DOHH2 (cell line): ENCODE measurements around the gene SEMA4C.
A peak's percentile ranks its signal among the peaks of the same experiment; 100 is the strongest.

Experiments
- H3F3A ChIP-seq: fragments of 200-600 bp; sonication (generic), shearing (Covaris generic); 2 replicates; pipeline ENCODE4 v1.6.0; 2016; ENCODE audit warnings: antibody characterized with exemption, mild to moderate bottlenecking; ENCODE audit not compliant: control insufficient read depth, insufficient read depth
- H3K27ac ChIP-seq: fragments of 200-600 bp; sonication (generic); 2 replicates; pipeline ENCODE4 v1.5.1; 2014; ENCODE audit warnings: low read depth, mild to moderate bottlenecking, low read length, moderate library complexity
- H3K27me3 ChIP-seq: fragments of 200-600 bp; sonication (generic); 2 replicates; pipeline ENCODE4 v1.6.1; 2014; ENCODE audit warnings: mild to moderate bottlenecking, low read length, mixed read lengths; ENCODE audit not compliant: control insufficient read depth
- H3K36me3 ChIP-seq: fragments of 200-600 bp; sonication (generic); 2 replicates; pipeline ENCODE4 v1.6.1; 2014; ENCODE audit warnings: mild to moderate bottlenecking, low read length, moderate library complexity, mixed read lengths; ENCODE audit not compliant: control insufficient read depth
- H3K4me1 ChIP-seq: fragments of 200-600 bp; sonication (generic); 2 replicates; pipeline ENCODE4 v1.6.1; 2014; ENCODE audit warnings: mild to moderate bottlenecking, low read length, mixed read lengths; ENCODE audit not compliant: control insufficient read depth
- H3K4me2 ChIP-seq: fragments of 200-600 bp; sonication (generic); 2 replicates; pipeline ENCODE4 v1.6.0; 2014; ENCODE audit warnings: mild to moderate bottlenecking, low read length, moderate library complexity
- H3K4me3 ChIP-seq: fragments of 200-600 bp; sonication (generic); 2 replicates; pipeline ENCODE4 v1.5.1; 2014; ENCODE audit warnings: mild to moderate bottlenecking, low read length, mixed read lengths
- H3K79me2 ChIP-seq: fragments of 200-600 bp; sonication (generic); 2 replicates; pipeline ENCODE4 v1.6.1; 2014; ENCODE audit warnings: mild to moderate bottlenecking, low read length, mixed read lengths; ENCODE audit not compliant: control insufficient read depth
- H3K9me2 ChIP-seq: fragments of 200-600 bp; sonication (generic); replicated peaks from 2 replicates; pipeline ENCODE4 v1.6.1; 2014; ENCODE audit warnings: mild to moderate bottlenecking, low read length, mixed read lengths; ENCODE audit not compliant: control insufficient read depth
- H3K9me3 ChIP-seq: fragments of 200-600 bp; sonication (generic); 2 replicates; pipeline ENCODE4 v1.6.1; 2014; ENCODE audit warnings: antibody characterized with exemption, low read length, mixed read lengths; ENCODE audit not compliant: control insufficient read depth, insufficient read depth
- H4K20me1 ChIP-seq: fragments of 200-600 bp; sonication (generic); 2 replicates; pipeline ENCODE4 v1.6.0; 2014; ENCODE audit warnings: low read depth, mild to moderate bottlenecking, antibody characterized with exemption, low read length, moderate library complexity; ENCODE audit not compliant: control insufficient read depth, insufficient read depth
- CTCF ChIP-seq: fragments of 200-600 bp; sonication (generic); IDR thresholded peaks from one replicate; pipeline ENCODE4 v1.5.1; 2014; ENCODE audit warnings: antibody characterized with exemption, mild to moderate bottlenecking, low read depth, low read length; ENCODE audit not compliant: poor library complexity, severe bottlenecking
- EZH2phosphoT487 ChIP-seq: fragments of 200-600 bp; sonication (generic); IDR thresholded peaks from 2 replicates; pipeline ENCODE4 v1.6.1; 2017; ENCODE audit warnings: borderline replicate concordance, mild to moderate bottlenecking, antibody characterized with exemption, low read length, moderate library complexity, mixed read lengths

SEMA4C gene

GRCh38 chr2:96869281-96869821 lies 529 bp downstream of the SEMA4C start:
- Histone ChIP-seq H3F3A (no peaks in the 10 kb centered on the region), H3K27ac (no peak overlapping the region), H3K4me1 (peaks cover 17% of the 10 kb centered on the region), H3K4me3 (peak overlapping the region; percentile 68), H3K4me2 (peak overlapping the region; percentile 84), H3K9me3 (no peaks in the 10 kb centered on the region), H4K20me1 (no peaks in the 10 kb centered on the region), H3K9me2 (no peaks in the 10 kb centered on the region), H3K36me3 (no peaks in the 10 kb centered on the region), H3K27me3 (peaks cover 76% of the 10 kb centered on the region), H3K79me2 (no peaks in the 10 kb centered on the region)
- TF ChIP-seq EZH2phosphoT487: no peak

DNA sequence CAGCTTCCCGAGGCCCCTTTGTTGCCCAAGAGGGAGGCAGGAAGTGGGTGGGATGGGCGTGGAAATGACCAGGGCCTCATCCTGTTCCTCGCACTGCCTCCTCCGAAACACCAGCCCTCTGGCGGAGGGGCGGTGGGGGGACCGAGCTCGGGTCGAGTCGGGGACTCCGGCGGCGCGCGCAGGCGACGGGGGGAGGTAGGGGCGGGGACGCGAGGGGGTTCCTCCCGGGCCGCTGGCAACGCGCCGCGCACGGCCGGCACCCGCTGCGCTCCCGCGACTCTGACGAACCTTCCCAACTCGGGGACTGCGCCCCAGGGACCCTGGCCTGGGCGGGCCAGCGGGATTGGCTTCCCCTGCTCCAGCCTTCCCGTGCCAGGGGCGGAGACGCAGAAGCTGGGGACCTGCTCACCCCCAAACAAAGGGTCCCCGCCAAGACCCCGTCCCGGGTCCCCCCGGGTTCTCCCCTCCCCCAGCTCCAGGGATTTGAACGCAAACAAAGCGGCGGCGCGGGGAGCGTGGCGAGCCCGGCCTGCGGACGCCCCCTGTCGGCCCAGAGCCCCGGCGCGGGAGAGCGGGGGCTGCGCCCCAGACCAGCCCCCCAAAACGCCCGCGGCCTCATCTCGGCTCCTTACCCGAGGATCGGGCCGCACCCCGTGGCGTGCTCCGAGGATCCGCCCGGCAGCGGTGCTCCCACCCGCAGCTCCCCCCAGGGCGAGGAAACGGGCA lies 1.2 kb downstream of the SEMA4C start:
- H3K36me3 ChIP-seq: no peaks in the 10 kb centered on the region
- H3F3A ChIP-seq: no peaks in the 10 kb centered on the region
- H3K9me3 ChIP-seq: no peaks in the 10 kb centered on the region
- TF ChIP-seq EZH2phosphoT487 (no peak), CTCF (peak; percentile 68)
- peaks cover 14% of the 10 kb centered on the region for H3K4me1 ChIP-seq
- peaks cover 70% of the 10 kb centered on the region for H3K27me3 ChIP-seq
- no peaks in the 10 kb centered on the region for H3K79me2 ChIP-seq
- H4K20me1 ChIP-seq: no peaks in the 10 kb centered on the region
- H3K9me2 ChIP-seq: no peaks in the 10 kb centered on the region
- peak overlapping the region; percentile 84 for H3K4me2 ChIP-seq
- H3K4me3 ChIP-seq: peak overlapping the region; percentile 68
- H3K27ac ChIP-seq: no peak overlapping the region

GRCh38 chr2:96867756-96868554 lies 1.9 kb downstream of the SEMA4C start:
- H3K9me2 ChIP-seq: no peaks in the 10 kb centered on the region
- H3K27me3 ChIP-seq: peaks cover 62% of the 10 kb centered on the region
- no peaks in the 10 kb centered on the region for H3F3A ChIP-seq
- no peaks in the 10 kb centered on the region for H3K79me2 ChIP-seq
- TF ChIP-seq EZH2phosphoT487 (no peak; the same call in 1 of the 2 replicates), CTCF (no peak)
- no peaks in the 10 kb centered on the region for H4K20me1 ChIP-seq
- peak overlapping the region; percentile 84 for H3K4me2 ChIP-seq
- peaks cover 14% of the 10 kb centered on the region for H3K4me1 ChIP-seq
- no peak overlapping the region for H3K27ac ChIP-seq
- H3K9me3 ChIP-seq: no peaks in the 10 kb centered on the region
- H3K36me3 ChIP-seq: no peaks in the 10 kb centered on the region
- peak overlapping the region; percentile 68 for H3K4me3 ChIP-seq
